ENCODE measurements around the gene TBC1D16.

GRCh38 chr17:79913896-79914812 lies 121.5 kb downstream of the TBC1D16 start:
- TF ChIP-seq POLR2A (IDR thresholded peaks at IDR 0.05) (no peak), CTCF (IDR thresholded peaks at IDR 0.05) (no peak)
